Measurements from ENCODE around the gene EXOG.

Gene EXOG

DNA sequence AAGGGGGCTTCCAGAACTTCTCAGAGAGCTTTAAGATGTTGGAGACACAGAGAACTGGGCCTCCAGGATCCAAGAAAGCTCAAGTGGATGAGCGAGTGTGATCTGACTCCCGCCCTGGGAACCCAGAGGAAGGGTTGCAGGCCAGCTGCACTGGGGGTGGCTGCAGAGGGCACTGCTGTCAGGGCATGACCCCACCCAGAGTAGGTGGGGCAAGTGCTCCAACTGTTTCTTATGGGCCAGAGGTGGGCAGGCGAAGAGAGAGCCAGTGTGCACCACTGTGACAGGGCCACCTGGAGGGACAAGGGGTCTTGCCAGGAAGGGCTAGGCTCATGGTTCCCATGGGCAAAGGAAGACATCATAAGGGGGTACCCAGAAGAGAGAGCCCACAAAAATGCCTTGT, 48.8 kb downstream of the EXOG start:
- DNase-seq (ENCODE audit: low read depth in 1 of 2, low spot score in 1 of 2) = no peak

DNA sequence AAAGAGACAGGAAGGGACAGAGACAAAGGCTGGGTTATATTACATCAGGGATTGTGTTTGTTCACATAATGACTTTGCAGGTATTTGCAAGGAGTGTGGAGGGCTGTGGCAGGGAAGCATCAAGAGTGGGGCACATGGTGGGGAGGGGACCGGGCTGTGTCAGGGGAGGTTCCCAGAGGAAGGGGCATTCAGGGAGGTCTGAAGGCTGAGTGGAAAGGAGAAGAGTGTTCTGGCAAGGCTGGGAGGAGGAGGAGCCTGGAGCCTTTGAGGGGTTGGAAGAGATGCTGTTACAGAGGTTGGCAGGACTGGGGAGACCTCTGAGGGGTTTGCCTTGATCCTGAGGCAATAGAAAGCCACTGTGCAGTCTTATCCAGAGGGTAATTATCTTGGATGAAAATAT, 49.4 kb downstream of the EXOG start:
- no peak for DNase-seq (ENCODE audit: low read depth in 1 of 2, low spot score in 1 of 2)

DNA sequence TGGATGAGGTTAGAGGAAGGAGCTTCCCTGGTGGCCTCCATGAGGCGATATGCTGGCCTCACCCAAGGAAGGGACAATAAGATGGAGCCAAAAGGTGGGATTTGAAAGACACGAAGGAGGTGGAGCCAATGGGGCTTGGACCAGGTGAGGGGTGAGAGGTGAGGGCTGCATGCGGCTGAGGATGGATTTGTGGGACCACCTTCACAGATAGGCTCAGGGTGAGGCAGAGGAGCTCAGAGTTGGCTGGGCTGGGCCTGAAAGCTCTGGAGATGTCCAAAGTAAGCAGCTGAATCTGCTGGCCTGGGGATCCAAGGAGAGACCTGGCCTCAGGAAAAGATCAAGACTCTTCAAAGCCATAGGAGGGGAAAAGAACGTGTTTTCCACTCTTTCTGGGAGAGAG, 49.8 kb downstream of the EXOG start:
- DNase-seq (ENCODE audit: low read depth in 1 of 2, low spot score in 1 of 2) = no peak

DNA sequence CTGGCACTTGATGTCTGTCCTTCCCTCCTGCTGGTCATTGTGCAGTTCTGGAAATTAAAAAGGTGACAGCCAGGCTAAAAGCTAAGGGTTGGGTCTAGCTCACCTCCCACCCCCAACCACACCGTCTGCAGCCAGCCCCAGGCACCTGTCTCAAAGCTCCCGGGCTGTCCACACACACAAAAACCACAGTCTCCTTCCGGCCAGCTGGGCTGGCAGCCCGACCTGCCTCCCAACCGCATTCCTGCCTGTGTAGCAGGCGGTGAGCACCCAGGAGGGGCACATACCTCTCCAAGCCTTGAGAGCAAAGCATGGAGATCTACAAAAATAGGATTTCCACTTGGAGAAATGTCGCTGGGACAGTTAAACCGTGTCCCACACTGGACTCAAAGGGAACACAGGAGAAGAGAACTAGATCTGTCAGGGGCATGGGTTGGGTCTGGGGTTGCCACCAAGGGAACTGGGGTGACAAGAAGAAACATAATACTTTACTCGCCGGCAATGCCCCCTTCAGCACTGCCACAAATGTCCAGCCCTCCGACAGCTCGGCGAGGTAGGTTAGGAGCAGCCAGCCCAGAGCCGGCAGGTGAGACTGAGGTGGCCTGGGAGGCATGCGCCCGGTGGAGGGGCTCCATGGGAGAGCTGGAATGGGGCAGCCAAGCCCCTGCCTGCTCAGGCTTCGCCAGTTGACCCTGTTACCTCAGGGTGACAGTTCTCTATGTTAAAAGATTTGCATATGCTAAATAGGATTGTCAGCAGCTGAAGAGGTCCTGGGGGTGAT, 52.2 kb downstream of the EXOG start:
- DNase-seq (ENCODE audit: low read depth in 1 of 2, low spot score in 1 of 2) = no peak

DNA sequence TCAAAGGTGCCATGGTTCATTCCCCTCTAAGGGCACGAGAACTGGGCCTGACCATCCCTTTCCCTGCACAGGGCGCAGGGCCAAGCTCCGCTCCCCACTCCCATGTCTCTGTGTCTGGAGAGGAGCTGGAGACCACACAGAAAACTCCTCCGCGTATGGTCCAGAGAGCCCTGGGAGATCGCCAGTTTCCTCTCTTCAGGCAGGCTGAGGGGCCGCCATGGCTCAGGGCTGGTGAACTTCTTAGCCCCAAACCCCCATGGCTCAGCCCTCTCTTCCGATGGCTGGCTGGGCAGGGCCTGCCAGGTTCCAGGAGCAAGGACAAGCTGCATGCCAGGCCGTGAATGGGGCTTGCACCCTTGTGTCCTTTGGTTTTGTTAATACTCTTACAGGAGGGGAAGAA, 52.9 kb downstream of the EXOG start:
- DNase-seq (ENCODE audit: low read depth in 1 of 2, low spot score in 1 of 2) = no peak

DNA sequence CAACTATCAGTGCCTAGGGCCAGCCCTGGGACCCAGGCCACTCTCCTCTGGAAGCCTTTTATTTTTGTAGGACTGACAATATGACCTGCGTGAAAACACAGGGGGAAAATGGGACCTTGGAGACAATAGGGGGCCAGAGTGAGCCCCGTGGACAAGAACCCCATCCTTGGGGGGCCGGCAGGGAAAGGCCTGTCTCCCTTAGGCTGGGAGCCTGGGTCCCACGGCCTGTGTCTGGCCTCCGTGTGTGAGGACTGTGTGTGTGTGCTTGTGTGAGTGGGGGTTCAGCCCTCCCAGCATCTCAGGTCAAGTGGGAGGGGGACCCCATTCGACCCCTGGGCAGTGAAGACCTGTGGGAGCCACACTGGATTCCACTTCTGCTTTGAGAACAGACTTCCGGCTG, 53.3 kb downstream of the EXOG start:
- DNase-seq (ENCODE audit: low read depth in 1 of 2, low spot score in 1 of 2) = no peak

DNA sequence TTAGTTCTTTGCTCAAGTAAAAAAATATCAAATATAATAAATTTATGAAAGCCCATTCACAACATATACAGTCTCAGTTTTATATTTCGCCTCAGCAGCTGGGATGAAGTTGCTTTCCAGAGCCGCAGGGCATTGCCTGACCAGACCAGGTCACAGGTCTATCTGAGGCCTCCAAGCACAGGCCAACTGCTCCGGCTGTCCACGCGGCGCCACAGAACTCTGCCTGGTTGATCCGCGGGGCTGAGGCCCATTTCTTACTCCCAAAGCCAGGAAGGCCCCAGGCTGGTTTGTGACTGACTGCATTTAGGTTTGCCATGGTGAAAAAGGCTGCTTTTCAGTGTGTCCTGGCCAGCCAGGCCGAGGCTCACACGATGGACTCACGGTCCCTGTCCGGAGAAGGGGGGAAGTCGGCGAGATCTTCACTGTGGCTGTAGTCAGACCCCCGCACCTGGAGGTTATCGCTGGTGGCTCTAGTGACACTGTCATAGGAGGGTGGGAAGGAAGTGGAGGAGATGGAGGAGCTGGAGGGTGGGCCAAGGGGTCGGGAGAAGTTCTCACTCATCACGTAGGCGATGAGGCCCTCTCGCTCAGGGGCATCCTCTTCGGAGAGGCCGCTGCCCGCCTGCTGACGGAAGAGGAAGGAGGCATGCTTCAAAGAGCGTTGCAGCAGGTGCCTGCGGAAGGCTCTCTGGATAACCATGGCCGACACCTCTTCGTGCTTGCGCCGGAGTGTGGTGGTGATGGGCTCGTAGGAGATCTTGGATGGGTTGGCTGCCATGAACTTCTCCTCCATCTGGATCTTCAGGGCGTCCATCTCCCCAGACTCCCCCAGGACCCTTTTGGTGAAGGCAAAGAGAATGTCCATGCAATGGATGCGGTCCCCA, 54.1 kb downstream of the EXOG start:
- DNase-seq (ENCODE audit: low read depth in 1 of 2, low spot score in 1 of 2) = no peak

DNA sequence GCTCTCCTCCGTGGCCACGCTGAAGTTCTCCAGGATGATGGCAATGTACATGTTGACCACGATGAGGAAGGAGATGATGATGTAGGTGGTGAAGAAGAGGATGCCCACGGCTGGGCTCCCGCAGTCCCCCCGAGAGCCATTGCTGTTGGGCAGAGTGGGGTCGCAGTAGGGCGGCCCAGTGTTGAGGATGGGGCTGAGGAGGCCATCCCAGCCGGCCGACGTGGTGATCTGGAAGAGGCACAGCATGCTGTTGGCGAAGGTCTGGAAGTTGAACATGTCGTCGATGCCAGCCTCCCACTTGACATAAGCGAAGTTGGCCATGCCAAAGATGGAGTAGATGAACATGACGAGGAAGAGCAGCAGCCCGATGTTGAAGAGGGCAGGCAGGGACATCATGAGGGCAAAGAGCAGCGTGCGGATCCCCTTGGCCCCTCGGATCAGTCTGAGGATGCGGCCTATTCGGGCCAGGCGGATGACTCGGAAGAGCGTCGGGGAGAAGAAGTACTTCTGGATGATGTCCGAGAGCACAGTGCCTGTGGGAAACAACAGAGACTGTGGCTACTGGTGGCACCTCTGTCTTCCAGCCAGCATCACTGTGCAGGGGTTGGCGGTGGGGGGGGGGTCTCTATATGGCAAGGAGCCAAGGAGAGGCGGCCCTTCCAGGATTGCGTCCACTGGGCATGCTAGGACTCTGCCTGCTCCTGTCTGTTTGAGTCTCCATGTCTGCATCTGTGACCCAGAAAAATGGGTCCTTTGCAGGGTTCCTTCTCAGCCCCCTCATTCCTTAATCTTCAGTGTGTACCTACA, 55.1 kb downstream of the EXOG start:
- DNase-seq (ENCODE audit: low read depth in 1 of 2, low spot score in 1 of 2) = no peak

DNA sequence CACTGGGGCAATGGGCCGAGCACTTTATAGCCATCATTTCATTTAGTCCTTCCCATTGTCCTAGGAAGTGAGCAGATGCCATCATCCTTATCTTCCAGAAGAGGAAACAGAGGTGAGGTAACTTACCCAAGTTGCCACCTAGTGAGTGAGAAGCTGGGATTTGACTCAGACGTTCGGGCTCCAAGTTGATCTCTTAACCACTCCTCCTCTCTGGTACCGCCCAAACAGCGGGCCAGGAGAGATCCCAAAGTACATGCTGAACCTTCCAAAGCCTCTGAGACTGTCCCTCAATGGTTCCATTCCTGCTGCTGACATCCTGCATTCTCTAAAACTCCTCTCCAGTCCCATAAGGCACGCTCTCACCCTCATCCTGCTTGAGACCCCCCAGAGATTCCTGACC, 56.2 kb downstream of the EXOG start:
- DNase-seq (ENCODE audit: low read depth in 1 of 2, low spot score in 1 of 2) = no peak

DNA sequence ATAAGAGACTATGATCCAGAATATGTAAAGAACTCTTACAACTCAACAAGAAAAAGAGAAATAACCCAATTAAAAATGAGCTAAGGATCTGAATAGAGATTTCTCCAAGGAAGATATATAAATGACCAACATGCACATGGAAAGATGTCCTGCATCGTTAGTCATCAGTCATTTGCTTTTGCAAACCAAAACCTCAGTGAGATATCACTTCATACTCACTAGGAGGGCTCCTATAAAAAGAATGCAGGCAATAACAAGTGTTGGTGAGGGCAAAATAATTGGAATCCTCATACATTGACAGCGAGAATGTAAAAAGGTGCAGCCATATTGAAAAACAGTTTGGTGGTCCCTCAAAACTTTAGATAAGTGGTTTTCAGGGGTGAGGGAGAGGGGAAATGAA, 56.9 kb downstream of the EXOG start:
- no peak for DNase-seq (ENCODE audit: low read depth in 1 of 2, low spot score in 1 of 2)

DNA sequence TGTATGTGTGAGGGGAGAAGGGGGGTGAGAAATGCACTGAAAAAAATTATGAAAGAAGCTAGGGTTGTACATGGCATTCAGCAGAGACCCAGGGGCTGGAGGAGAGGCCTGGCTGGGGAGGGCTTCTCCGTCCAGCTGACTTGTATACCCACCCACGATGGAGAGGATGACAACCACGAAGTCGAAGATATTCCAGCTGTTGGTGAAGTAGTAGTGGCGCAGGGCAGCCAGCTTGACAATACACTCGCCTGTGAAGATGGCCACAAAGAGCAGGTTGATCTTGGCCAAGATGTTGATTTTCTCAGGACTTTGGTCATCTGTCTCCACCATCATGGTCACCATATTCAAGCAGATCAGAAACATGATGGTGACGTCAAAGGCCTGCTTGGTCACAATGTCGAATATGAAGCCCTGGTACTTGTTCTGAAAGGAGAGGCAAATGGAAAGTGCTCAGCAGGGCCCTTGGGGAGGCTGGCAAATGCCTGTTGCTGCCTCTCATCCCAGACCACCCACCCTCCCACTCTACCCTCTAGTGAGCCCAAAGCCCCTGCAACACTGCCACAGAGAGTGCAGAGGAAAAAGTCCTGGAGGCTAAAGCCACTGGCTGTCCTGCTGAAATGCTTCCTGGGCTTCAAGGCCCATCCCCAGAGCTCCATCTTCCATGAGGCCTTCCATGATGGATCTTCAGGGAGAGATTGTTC, 58.1 kb downstream of the EXOG start:
- no peak for DNase-seq (ENCODE audit: low read depth in 1 of 2, low spot score in 1 of 2)

DNA sequence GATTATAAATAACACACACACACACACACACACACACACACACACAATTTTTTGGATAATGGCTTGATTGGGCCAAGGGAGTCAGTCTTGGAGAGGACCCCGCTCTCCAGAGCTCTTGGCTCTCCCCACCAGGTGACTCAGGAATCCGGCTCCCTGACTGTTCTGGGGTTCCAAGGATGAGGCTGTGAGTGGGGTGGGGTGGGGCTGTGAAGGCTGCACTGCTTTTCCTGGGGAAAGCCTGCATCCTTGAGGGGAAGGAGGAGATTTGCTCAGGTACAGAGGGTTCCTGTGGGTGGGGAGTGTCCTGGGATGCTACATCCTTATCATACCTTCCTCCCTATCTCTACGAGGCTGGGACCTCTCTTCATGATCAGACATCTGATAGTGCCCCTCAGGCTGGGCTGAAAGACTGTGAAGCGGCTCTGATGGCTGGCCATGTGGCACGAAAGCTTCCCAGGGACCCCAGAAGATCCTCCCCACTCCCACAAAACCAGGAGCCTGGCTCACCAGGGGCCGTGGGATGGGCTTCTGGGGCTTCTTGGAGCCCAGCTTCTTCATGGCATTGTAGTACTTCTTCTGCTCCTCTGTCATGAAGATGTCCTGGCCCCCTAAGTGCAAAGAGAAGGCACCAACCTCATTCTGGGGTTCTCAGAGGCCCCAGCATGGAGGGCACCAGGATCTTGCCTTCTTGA, 59.2 kb downstream of the EXOG start:
- no peak for DNase-seq (ENCODE audit: low read depth in 1 of 2, low spot score in 1 of 2)

DNA sequence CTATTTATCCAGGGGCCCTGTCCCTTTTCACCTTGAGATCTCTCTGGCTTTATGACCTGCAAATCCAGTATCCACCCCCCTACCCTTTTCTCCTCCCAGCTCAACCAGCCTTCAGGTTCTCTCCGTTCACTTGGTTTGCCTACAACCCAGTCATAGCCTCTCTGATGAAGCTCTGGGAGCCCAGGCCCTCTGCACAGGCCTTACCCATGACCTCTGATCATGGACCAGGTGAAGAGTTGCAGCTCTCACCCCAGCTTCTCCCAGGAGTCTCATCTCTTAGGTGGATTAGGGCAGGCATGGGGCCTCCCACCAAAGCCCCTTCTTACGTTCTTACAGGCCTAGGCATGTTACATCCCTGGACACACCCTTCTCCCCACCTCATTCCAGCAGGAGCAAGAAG, 59.8 kb downstream of the EXOG start:
- no peak for DNase-seq (ENCODE audit: low read depth in 1 of 2, low spot score in 1 of 2)

DNA sequence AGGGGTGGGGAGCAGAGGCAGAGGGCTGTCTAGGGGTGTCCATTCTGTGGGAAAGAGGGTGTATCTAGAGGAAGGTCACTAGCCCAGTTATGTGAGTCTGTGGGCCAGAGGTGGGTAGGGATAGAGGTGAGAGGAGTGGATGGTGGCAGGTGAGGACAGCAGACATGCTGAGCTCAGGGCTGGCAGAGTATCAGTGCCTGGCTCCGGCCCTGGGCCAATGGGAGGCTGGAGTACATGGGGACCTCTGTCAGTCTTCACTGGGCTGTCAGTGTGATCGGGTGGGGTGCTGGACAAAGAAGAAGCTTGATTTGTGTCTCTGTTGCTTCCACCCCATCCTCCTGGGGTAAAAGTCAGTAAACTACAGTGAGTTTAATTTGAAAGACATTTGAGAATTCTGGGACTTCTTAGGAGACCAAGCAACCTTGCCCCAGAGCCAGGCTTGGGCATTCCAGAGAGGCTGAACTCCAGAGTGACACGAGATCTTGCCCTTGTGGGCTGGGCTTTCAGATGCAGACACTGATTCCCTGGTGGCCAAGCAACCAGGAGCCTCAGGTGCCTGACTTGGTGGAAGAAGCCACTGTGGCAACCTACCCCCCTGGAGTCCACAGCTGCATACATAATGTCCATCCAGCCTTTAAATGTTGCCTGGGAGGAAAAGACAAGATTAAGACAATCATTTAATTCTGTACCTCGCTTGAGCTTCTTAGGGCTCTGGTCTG, 60.7 kb downstream of the EXOG start:
- no peak for DNase-seq (ENCODE audit: low read depth in 1 of 2, low spot score in 1 of 2)

DNA sequence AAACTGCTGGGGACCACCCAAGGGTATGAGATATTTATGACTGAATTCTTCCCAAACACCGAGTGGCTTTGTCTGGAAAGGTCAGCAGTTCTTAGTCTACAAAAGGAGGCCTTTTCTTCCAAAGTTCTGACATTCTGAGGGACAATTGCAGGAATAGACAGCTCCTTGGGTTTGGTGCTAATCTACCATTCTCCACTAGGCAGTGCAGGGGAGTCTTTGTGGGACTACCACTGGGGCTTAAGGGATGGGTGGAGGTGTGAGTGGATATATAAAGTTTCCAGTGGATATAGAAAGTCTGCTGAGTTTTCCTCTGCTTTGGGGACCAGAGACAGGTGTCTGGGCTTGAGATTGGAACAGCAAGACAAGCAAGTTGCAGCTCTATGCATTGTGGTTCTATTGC, 62.7 kb downstream of the EXOG start:
- no peak for DNase-seq (ENCODE audit: low read depth in 1 of 2, low spot score in 1 of 2)

DNA sequence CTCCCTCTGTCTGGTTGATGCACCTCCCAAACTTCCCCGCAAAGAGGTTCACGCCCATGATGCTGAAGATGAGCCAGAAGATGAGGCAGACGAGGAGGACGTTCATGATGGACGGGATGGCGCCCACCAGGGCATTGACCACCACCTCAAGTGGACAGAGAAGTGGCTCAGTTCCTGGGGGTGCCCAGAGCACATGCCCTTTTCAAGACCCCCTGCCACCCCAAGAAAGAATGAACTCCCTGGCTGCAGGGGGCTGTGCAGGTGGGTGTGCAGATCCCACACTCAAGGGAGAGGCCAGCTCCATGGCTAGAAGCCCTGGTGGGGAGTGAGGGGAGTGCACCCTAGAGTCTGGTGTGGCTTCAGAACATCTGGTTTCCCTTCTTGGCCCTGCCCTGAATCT, 64.1 kb downstream of the EXOG start:
- no peak for DNase-seq (ENCODE audit: low read depth in 1 of 2, low spot score in 1 of 2)

DNA sequence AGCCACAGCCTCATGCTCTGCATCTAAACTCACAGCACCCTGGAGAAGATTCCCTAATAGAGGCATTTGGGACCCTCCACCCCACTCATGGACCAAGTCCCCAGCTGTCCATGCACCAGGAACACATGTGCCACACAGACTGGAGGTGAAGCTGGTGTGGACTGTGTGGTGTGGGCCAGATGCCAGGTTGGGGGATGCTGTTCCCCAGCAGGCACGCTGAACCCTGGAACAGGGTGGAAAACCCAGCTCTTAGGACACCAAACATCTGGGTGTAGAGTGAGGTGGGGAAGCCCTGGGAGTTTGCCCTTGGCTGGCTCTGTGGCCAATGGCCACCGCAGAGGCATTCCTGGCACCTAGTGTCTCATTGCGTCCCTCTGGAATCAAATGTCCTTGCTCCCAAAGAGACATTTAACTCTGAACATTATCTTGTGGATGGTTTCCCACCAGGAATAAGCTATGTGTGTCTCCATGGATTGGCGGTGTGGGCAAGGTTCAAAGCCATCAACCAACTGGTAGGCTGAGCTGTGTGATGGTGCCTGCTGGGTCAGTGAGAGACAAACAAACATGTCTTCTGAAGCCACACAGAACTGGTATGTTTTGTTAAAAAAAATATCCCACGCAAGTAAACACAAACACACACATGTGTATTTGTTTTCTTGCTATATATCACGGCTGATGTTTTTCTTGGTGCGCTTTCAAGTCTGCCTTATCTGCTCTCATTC, 65.0 kb downstream of the EXOG start:
- DNase-seq (ENCODE audit: low read depth in 1 of 2, low spot score in 1 of 2) = no peak

DNA sequence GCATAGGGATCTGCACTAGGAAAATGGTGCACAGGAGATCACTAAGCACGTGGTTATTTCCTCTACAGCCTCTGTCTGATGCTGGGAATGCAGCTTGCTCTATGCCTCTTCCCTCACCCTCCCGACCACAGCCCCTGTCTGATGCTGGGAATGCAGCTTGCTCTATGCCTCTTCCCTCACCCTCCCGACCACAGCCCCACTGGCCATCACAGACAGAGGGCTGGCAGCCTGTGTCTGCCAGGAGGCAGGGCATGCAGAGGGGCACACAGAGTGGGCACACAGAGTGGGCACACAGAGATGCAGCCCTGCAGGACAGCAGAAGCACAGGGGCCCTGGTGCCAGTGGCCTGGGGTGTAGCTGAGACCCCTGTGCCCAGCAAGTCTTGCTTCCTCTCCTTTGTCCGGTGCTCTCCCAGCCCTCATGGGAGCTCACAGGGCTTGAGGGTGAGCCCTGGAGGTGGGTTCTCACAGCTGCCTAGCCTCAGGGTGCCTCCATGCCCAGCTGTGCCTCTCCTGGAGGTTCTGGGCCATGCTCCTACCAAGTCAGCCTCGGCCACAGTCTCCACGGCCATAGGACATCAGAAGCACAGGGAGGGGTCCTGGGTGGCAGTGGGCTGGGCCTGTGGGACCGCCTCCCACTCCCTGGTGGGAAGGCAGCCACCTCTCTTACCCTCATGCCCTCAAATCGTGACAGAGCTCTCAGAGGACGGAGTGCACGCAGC, 65.8 kb downstream of the EXOG start:
- no peak for DNase-seq (ENCODE audit: low read depth in 1 of 2, low spot score in 1 of 2)

Data from stimulated activated CD4-positive, alpha-beta T cell treated with anti-CD3 and anti-CD28 coated beads, Interleukin-15, amount 100 ng/mL, for 1 hour (primary cell).